HCT116 (cell line): Measurements from ENCODE around the gene IPCEF1. TPM values are rescaled to one million over a fixed set of nuclear protein-coding genes. Genes with fewer than 3 reads are reported as not detected.
"Not testable (repeated sequence)": the region's sequence is repeated elsewhere in the genome, so short reads cannot be mapped to it uniquely, and the experiment has no call there.

ENCODE experiments used
- ATAC-seq: fragments of 200-7000 bp; cut with Tn5 transposase; 2 replicates; pipeline ENCODE4 v1.9.1; 2020; ENCODE audit warnings: mild to moderate bottlenecking, moderate library complexity
- BruUV-seq: library from RNA; stranded (reverse); fragments of 400-500 nt; replicated peaks from 2 replicates; lab custom pipeline; 2021; lab: Mats Ljungman, UMichigan
- CTCF ChIA-PET: fragments of 300-600 bp; sonication (Branson Sonifier 250); formaldehyde crosslinking; loops from one replicate; lab custom pipeline; 2021; ENCODE audit warnings: antibody characterized with exemption; lab: Charles Lee
- POLR2A ChIA-PET: fragments of 300-600, 350-600 bp; sonication (Branson Sonifier 250); formaldehyde crosslinking; loops from one replicate; lab custom pipeline; 2021; ENCODE audit warnings: antibody characterized with exemption; lab: Charles Lee
- RAD21 ChIA-PET, 2 experiments: fragments of 300-600 bp; sonication (Branson Sonifier 250); formaldehyde crosslinking; loops; one replicate each; lab custom pipeline; 2023; ENCODE audit warnings: low total read pairs in 2 of 2; ENCODE audit not compliant: uncharacterized antibody in 2 of 2, unreplicated experiment in 2 of 2, low non-redundant PET in 1 of 2; lab: Charles Lee
- DNase-seq: peaks from one replicate; pipeline ENCODE4 v3.0.0-alpha.2; 2010; ENCODE audit warnings: low read depth, low spot score
- H2AFZ ChIP-seq: fragments of 200-600 bp; shearing (Covaris generic), sonication (generic); 2 replicates; pipeline ENCODE4 v1.6.1; 2017; ENCODE audit warnings: low read depth, mixed run types, mixed read lengths, antibody characterized with exemption, low read length; ENCODE audit not compliant: poor library complexity, severe bottlenecking
- H3K27ac ChIP-seq: 2 replicates; pipeline ENCODE4 v1.5.1; 2012; ENCODE audit warnings: low read depth, low read length
- H3K27me3 ChIP-seq: fragments of 200-600 bp; sonication (generic); 2 replicates; pipeline ENCODE4 v1.6.1; 2016; ENCODE audit warnings: mixed run types, low read length, mixed read lengths; ENCODE audit not compliant: insufficient read depth
- H3K36me3 ChIP-seq, 2 experiments: fragments of 200-500 bp in 1 of 2; fragments of 200-600 bp in 1 of 2; sonication (Bioruptor generic) in 1 of 2; sonication (generic) in 1 of 2; 2 replicates each; pipeline versions ENCODE4 v1.5.1 to v1.6.1; 2014 to 2016; ENCODE audit warnings: low read length in 2 of 2, inconsistent platforms in 1 of 2, mixed read lengths in 1 of 2, mixed run types in 1 of 2; ENCODE audit not compliant: insufficient read depth in 2 of 2, control insufficient read depth in 1 of 2
- H3K4me1 ChIP-seq, 2 experiments: fragments of 200-600 bp in 1 of 2; sonication (generic) in 1 of 2; 2 replicates each; pipeline versions ENCODE4 v1.5.1 to v1.6.1; 2012 to 2017; ENCODE audit warnings: low read length in 2 of 2, inconsistent platforms in 1 of 2, mild to moderate bottlenecking in 1 of 2, mixed read lengths in 1 of 2, mixed run types in 1 of 2, moderate library complexity in 1 of 2; ENCODE audit not compliant: insufficient read depth in 2 of 2, control insufficient read depth in 1 of 2
- H3K4me2 ChIP-seq: fragments of 200-600 bp; sonication (generic); 2 replicates; pipeline ENCODE4 v1.6.1; 2017; ENCODE audit warnings: mixed run types, low read length, mixed read lengths
- H3K4me3 ChIP-seq, 2 experiments: fragments of 200-600 bp in 1 of 2; sonication (generic) in 1 of 2; replicated peaks in 1 of 2; 2 replicates each; pipeline ENCODE4 v1.5.1; 2011 to 2016; ENCODE audit warnings: low read length in 2 of 2, control low read depth in 1 of 2, low read depth in 1 of 2, mild to moderate bottlenecking in 1 of 2, mixed read lengths in 1 of 2, mixed run types in 1 of 2
- H3K79me2 ChIP-seq: fragments of 200-600 bp; sonication (generic); 2 replicates; pipeline ENCODE4 v1.6.1; 2017; ENCODE audit warnings: mild to moderate bottlenecking, mixed run types, low read length, moderate library complexity, mixed read lengths; ENCODE audit not compliant: insufficient read depth
- H3K9ac ChIP-seq: fragments of 200-600 bp; sonication (generic); 2 replicates; pipeline ENCODE4 v1.6.1; 2016; ENCODE audit warnings: low read length, mixed read lengths
- H3K9me2 ChIP-seq: fragments of 200-600 bp; sonication (generic), shearing (Covaris generic); 2 replicates; pipeline ENCODE4 v1.6.1; 2017; ENCODE audit warnings: mixed run types, mild to moderate bottlenecking, moderate library complexity; ENCODE audit not compliant: insufficient read depth
- H3K9me3 ChIP-seq, 2 experiments: fragments of 200-500 bp in 1 of 2; fragments of 200-600 bp in 1 of 2; sonication (Bioruptor generic) in 1 of 2; sonication (generic) in 1 of 2; 2 replicates each; pipeline ENCODE4 v1.6.1; 2014 to 2017; ENCODE audit warnings: low read length in 2 of 2, mixed read lengths in 2 of 2, inconsistent platforms in 1 of 2, low read depth in 1 of 2, mild to moderate bottlenecking in 1 of 2, mixed run types in 1 of 2, moderate library complexity in 1 of 2; ENCODE audit not compliant: control insufficient read depth in 1 of 2, insufficient read depth in 1 of 2
- H4K20me1 ChIP-seq: fragments of 200-600 bp; sonication (generic), shearing (Covaris generic); 2 replicates; pipeline ENCODE4 v1.6.1; 2017; ENCODE audit warnings: mixed run types, mild to moderate bottlenecking, moderate library complexity; ENCODE audit not compliant: insufficient read depth
- FOSL1 ChIP-seq: IDR thresholded peaks from 2 replicates; pipeline ENCODE4 v1.6.1; 2012; ENCODE audit warnings: low read depth
- JUND ChIP-seq: IDR thresholded peaks from 2 replicates; pipeline ENCODE4 v1.6.1; 2012
- SP1 ChIP-seq: IDR thresholded peaks from 2 replicates; pipeline ENCODE4 v1.6.1; 2012; ENCODE audit warnings: low read depth
- intact Hi-C: fragments of 100-400 bp; cut with micrococcal nuclease; formaldehyde crosslinking; loops from 2 replicates; pipeline ENCODE4 v1.10.0; 2022
- total RNA-seq: library from RNA; stranded (reverse); gene quantifications from one replicate; pipeline ENCODE4 v1.2.1, GENCODE V29; 2021; ENCODE audit not compliant: unreplicated experiment
- TF ChIP-seq, protein P1 (sequence below): IDR thresholded peaks from 2 replicates; pipeline ENCODE4 v1.6.1; 2012
- TF ChIP-seq, protein P2 (sequence below), 3 experiments: fragments of 200-600 bp in 1 of 3; sonication (generic) in 1 of 3; IDR thresholded peaks in 2 of 3; conservative IDR thresholded peaks in 1 of 3; 2 replicates each; pipeline ENCODE4 v1.5.1; 2012 to 2017; ENCODE audit warnings: low read depth in 2 of 3, low read length in 2 of 3, antibody characterized with exemption in 1 of 3, borderline replicate concordance in 1 of 3, control low read depth in 1 of 3, mild to moderate bottlenecking in 1 of 3, mixed read lengths in 1 of 3, mixed run types in 1 of 3, moderate library complexity in 1 of 3; ENCODE audit not compliant: insufficient read depth in 1 of 3

IPCEF1 gene
- total RNA-seq, 1 experiment from 2014 or later = 0.32 TPM

DNA sequence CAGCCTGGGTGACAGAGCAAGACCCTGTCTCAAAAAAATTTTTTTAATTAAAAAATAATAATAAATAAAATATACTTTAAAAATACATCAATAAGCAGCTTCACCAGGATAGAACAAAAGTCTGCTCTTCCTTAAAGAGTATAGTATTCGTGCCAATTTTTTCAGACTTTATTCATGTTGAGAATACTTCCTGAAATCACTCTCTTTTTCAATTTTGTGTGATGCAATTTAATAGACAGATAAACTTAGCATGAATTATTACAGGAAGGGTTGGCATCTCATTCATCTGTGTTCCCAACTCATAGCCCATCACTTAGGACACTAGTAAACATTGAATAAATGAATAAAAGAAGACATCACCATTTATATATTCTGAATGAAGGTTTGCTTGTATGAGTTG lies 52.4 kb downstream of the IPCEF1 start (continued):
- TF ChIP-seq, protein P1, sequence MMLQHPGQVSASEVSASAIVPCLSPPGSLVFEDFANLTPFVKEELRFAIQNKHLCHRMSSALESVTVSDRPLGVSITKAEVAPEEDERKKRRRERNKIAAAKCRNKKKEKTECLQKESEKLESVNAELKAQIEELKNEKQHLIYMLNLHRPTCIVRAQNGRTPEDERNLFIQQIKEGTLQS = no peak
- TF ChIP-seq, protein P2, sequence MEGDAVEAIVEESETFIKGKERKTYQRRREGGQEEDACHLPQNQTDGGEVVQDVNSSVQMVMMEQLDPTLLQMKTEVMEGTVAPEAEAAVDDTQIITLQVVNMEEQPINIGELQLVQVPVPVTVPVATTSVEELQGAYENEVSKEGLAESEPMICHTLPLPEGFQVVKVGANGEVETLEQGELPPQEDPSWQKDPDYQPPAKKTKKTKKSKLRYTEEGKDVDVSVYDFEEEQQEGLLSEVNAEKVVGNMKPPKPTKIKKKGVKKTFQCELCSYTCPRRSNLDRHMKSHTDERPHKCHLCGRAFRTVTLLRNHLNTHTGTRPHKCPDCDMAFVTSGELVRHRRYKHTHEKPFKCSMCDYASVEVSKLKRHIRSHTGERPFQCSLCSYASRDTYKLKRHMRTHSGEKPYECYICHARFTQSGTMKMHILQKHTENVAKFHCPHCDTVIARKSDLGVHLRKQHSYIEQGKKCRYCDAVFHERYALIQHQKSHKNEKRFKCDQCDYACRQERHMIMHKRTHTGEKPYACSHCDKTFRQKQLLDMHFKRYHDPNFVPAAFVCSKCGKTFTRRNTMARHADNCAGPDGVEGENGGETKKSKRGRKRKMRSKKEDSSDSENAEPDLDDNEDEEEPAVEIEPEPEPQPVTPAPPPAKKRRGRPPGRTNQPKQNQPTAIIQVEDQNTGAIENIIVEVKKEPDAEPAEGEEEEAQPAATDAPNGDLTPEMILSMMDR (IDR thresholded peaks at IDR 0.05 in 2 of 3, conservative IDR thresholded peaks at IDR 0.05 in 1 of 3; ENCODE audit: borderline replicate concordance in 1 of 3, insufficient read depth in 1 of 3, low read depth in 2 of 3, low read length in 2 of 3) = no peak
- no peak for TF ChIP-seq SP1

DNA sequence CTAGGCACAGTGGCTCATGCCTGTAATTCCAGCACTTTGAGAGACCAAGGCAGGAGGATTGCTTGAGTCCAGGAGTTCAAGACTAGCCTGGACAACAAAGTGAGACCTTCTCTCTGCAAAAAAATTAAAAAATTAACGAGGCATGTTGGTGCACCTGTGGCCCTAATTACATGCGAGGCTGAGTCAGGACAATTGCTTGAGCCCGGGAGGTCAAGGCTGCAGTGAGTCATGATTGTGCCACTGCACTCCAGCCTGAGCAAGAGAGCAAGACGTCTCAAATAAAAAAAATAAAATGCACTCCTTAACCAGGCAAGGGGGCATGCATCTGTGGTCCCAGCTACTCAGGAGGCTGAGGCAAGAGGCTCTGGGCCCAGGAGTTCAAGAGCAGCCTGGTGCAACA lies 53.0 kb downstream of the IPCEF1 start:
- H4K20me1 ChIP-seq, BruUV-seq, H3K9me2 ChIP-seq, H3K36me3 ChIP-seq, H3K4me2 ChIP-seq, RAD21 ChIA-PET, intact Hi-C loops, H2AFZ ChIP-seq, DNase-seq, H3K9ac ChIP-seq, H3K9me3 ChIP-seq, H3K4me1 ChIP-seq, CTCF ChIA-PET, H3K79me2 ChIP-seq, H3K27me3 ChIP-seq, POLR2A ChIA-PET, H3K4me3 ChIP-seq, H3K27ac ChIP-seq: not testable (repeated sequence)
- TF ChIP-seq JUND (0 out of 2 replicates have a peak, but pooled peaks have one; percentile 10), FOSL1 (peak; percentile 14; the same call in 1 of the 2 replicates)
- ATAC-seq = peak; percentile 47; the same call in 1 of the 2 replicates
